NOMO-1 treated with DMSO at 0.1 percent for 48 hours (cell line): ENCODE measurements around the gene KRTAP9-8.
"Not testable (repeated sequence)": the region's sequence is repeated elsewhere in the genome, so short reads cannot be mapped to it uniquely, and the experiment has no call there.

ENCODE experiments used
- DNase-seq: peaks from one replicate; lab custom pipeline; 2025; ENCODE audit not compliant: unreplicated experiment; lab: John Stamatoyannopoulos, UW

KRTAP9-8 gene

GRCh38 chr17:41255381-41256290, 17.8 kb downstream of the KRTAP9-8 start, which contains the start of gene KRTAP9-9:
Gene KRTAP9-9 (plus strand): TSS chr17:41255384.
- DNase-seq, result not testable (repeated sequence)

GRCh38 chr17:41256291-41256685, 18.5 kb downstream of the KRTAP9-8 start:
- no peak for DNase-seq

- DNase-seq, result no peak
Observed at GRCh38 chr17:41258406-41258805, 20.6 kb downstream of the KRTAP9-8 start.

GRCh38 chr17:41263212-41263611, 25.4 kb downstream of the KRTAP9-8 start:
- DNase-seq, result no peak

GRCh38 chr17:41264599-41264998, 26.8 kb downstream of the KRTAP9-8 start:
- no peak for DNase-seq

GRCh38 chr17:41265078-41265477, 27.3 kb downstream of the KRTAP9-8 start, which contains the start of gene KRTAP9-6:
Gene KRTAP9-6 (plus strand): TSS chr17:41265378. CDS start chr17:41265378, 0 bp downstream.
- no peak for DNase-seq

- DNase-seq, result peak; percentile 69
Observed at GRCh38 chr17:41267711-41268110, 29.9 kb downstream of the KRTAP9-8 start.

- DNase-seq, result not testable (repeated sequence)
Observed at GRCh38 chr17:41271323-41271722, 33.5 kb downstream of the KRTAP9-8 start.

GRCh38 chr17:41271858-41272257, 34.1 kb downstream of the KRTAP9-8 start:
- DNase-seq, result no peak

GRCh38 chr17:41275648-41276190, 37.9 kb downstream of the KRTAP9-8 start, which contains the start of gene KRTAP9-7:
Gene KRTAP9-7 (plus strand): TSS chr17:41275698. CDS start chr17:41275698, 0 bp downstream.
- not testable (repeated sequence) for DNase-seq

- no peak for DNase-seq
Observed at GRCh38 chr17:41278176-41278955, 40.6 kb downstream of the KRTAP9-8 start.

- no peak for DNase-seq
Observed at GRCh38 chr17:41284043-41284442, 46.2 kb downstream of the KRTAP9-8 start.

GRCh38 chr17:41284546-41284945, 46.7 kb downstream of the KRTAP9-8 start:
- DNase-seq, result peak; percentile 80

GRCh38 chr17:41287050-41287449, 49.3 kb downstream of the KRTAP9-8 start:
- DNase-seq, result no peak
